GM23338 (cell line): ENCODE measurements around the gene INPP4B. TPM values are rescaled to one million over a fixed set of nuclear protein-coding genes. Genes with fewer than 3 reads are reported as not detected.

Source experiments
- ATAC-seq: fragments of 200-7000 bp; cut with Tn5 transposase; 3 replicates; pipeline ENCODE4 v1.9.1; 2020
- DNase-seq: peaks from one replicate; pipeline ENCODE4 v3.0.0-alpha.2; 2015; ENCODE audit warnings: low spot score
- H2AFZ ChIP-seq: fragments of 200-600 bp; sonication (generic); 2 replicates; pipeline ENCODE4 v1.8.0; 2016; ENCODE audit warnings: antibody characterized with exemption, mild to moderate bottlenecking, moderate library complexity
- H3F3A ChIP-seq: fragments of 200-600 bp; sonication (generic); replicated peaks from 2 replicates; pipeline ENCODE4 v1.8.0; 2017; ENCODE audit warnings: antibody characterized with exemption, mixed run types, low read depth
- H3K27ac ChIP-seq: fragments of 200-600 bp; sonication (generic); 2 replicates; pipeline ENCODE4 v1.6.1; 2016; ENCODE audit warnings: low read depth
- H3K27me3 ChIP-seq: fragments of 200-600 bp; sonication (generic); 2 replicates; pipeline ENCODE4 v1.8.0; 2016; ENCODE audit warnings: mild to moderate bottlenecking, mixed run types, moderate library complexity; ENCODE audit not compliant: insufficient read depth
- H3K36me3 ChIP-seq: fragments of 200-600 bp; sonication (generic); 2 replicates; pipeline ENCODE4 v1.8.0; 2016; ENCODE audit warnings: mild to moderate bottlenecking; ENCODE audit not compliant: insufficient read depth
- H3K4me1 ChIP-seq: fragments of 200-600 bp; sonication (generic); 2 replicates; pipeline ENCODE4 v1.8.0; 2016; ENCODE audit warnings: mild to moderate bottlenecking, moderate library complexity; ENCODE audit not compliant: insufficient read depth
- H3K4me2 ChIP-seq: fragments of 200-600 bp; sonication (generic); 2 replicates; pipeline ENCODE4 v1.7.1; 2017; ENCODE audit warnings: mixed run types
- H3K4me3 ChIP-seq: fragments of 200-600 bp; sonication (generic); 2 replicates; pipeline ENCODE4 v1.6.1; 2016; ENCODE audit warnings: mixed run types
- H3K79me2 ChIP-seq: fragments of 200-600 bp; sonication (generic); replicated peaks from 2 replicates; pipeline ENCODE4 v1.8.0; 2017; ENCODE audit warnings: mild to moderate bottlenecking; ENCODE audit not compliant: insufficient read depth
- H3K9me2 ChIP-seq: fragments of 200-600 bp; sonication (generic); 2 replicates; pipeline ENCODE4 v1.8.0; 2017; ENCODE audit not compliant: insufficient read depth
- H4K20me1 ChIP-seq: fragments of 200-600 bp; sonication (generic); replicated peaks from 2 replicates; pipeline ENCODE4 v1.8.0; 2017; ENCODE audit warnings: mild to moderate bottlenecking; ENCODE audit not compliant: insufficient read depth
- H3K27ac Mint-ChIP-seq: 2 replicates; pipeline ENCODE4 v1.8.0; 2020; ENCODE audit warnings: inconsistent platforms, mild to moderate bottlenecking, moderate library complexity, mixed read lengths
- H3K27me3 Mint-ChIP-seq: 3 replicates; pipeline ENCODE4 v1.8.0; 2022; ENCODE audit warnings: low read depth, mild to moderate bottlenecking, moderate library complexity, mixed read lengths, inconsistent platforms; ENCODE audit not compliant: insufficient read depth, poor library complexity
- H3K36me3 Mint-ChIP-seq: 3 replicates; pipeline ENCODE4 v1.8.0; 2021; ENCODE audit warnings: low read depth, mild to moderate bottlenecking, inconsistent platforms, moderate library complexity, mixed read lengths
- H3K4me1 Mint-ChIP-seq: 3 replicates; pipeline ENCODE4 v1.8.0; 2020; ENCODE audit warnings: mild to moderate bottlenecking, inconsistent platforms, mixed read lengths
- H3K4me3 Mint-ChIP-seq: 3 replicates; pipeline ENCODE4 v1.8.0; 2021; ENCODE audit warnings: moderate library complexity, mild to moderate bottlenecking, inconsistent platforms, mixed read lengths
- H3K9me3 Mint-ChIP-seq: 3 replicates; pipeline ENCODE4 v1.8.0; 2020; ENCODE audit warnings: moderate library complexity, mild to moderate bottlenecking, inconsistent platforms, mixed read lengths
- CREB1 ChIP-seq: fragments of 250-450 bp; sonication (Bioruptor Pico); IDR thresholded peaks from 2 replicates; pipeline ENCODE4 v1.5.0; 2020; ENCODE audit warnings: low read depth, mild to moderate bottlenecking, moderate library complexity
- EZH2 ChIP-seq: fragments of 200-600 bp; sonication (generic); IDR thresholded peaks from one replicate; pipeline ENCODE4 v1.8.0; 2017; ENCODE audit warnings: antibody characterized with exemption, mild to moderate bottlenecking, low read depth; ENCODE audit not compliant: unreplicated experiment
- EZH2phosphoT487 ChIP-seq: fragments of 200-600 bp; sonication (generic); IDR thresholded peaks from one replicate; pipeline ENCODE4 v1.8.1; 2018; ENCODE audit warnings: antibody characterized with exemption; ENCODE audit not compliant: unreplicated experiment
- JUNB ChIP-seq: IDR thresholded peaks from one replicate; pipeline ENCODE4 v1.6.1; 2016; ENCODE audit warnings: antibody characterized with exemption; ENCODE audit not compliant: unreplicated experiment
- NANOG ChIP-seq: IDR thresholded peaks from 2 replicates; pipeline ENCODE4 v1.6.1; 2016; ENCODE audit warnings: antibody characterized with exemption, borderline replicate concordance
- POLR2AphosphoS5 ChIP-seq: IDR thresholded peaks from 2 replicates; pipeline ENCODE4 v1.6.1; 2016; ENCODE audit warnings: antibody characterized with exemption, low read depth
- ZNF331 ChIP-seq: fragments of 250-450 bp; sonication (Bioruptor Pico); IDR thresholded peaks from 2 replicates; pipeline ENCODE4 v1.5.0; 2020; ENCODE audit warnings: low read depth, mild to moderate bottlenecking, moderate library complexity
- polyA plus RNA-seq: library from polyadenylated mRNA; unstranded; fragments of >200 nt; fragmentation: Nextera tagmentation; extraction: Ambion mirVana; gene quantifications from 2 replicates; pipeline ENCODE4 v1.2.1, GENCODE V29; 2016
- total RNA-seq: library from RNA; depleted of rRNA; stranded (reverse); fragments of >200 nt; shearing (Covaris generic); gene quantifications from 2 replicates; pipeline ENCODE4 v1.2.3, GENCODE V29; 2014
- TF ChIP-seq, protein P1 (sequence below): IDR thresholded peaks from 2 replicates; pipeline ENCODE4 v1.6.1; 2016; ENCODE audit warnings: antibody characterized with exemption
- TF ChIP-seq, protein P2 (sequence below), 2 experiments: fragments of 200-600 bp in 1 of 2; sonication (generic) in 1 of 2; conservative IDR thresholded peaks; 2 replicates each; pipeline versions ENCODE4 v1.5.1 to v1.6.1; 2016 to 2017; ENCODE audit warnings: antibody characterized with exemption in 2 of 2, low read depth in 2 of 2, mild to moderate bottlenecking in 2 of 2, moderate library complexity in 1 of 2
- TF ChIP-seq, protein P3 (sequence below): IDR thresholded peaks from one replicate; pipeline ENCODE4 v1.6.1; 2018; ENCODE audit warnings: antibody characterized with exemption; ENCODE audit not compliant: unreplicated experiment

INPP4B gene
- total and polyA plus RNA-seq, 2 experiments from 2014 or later: 0.11 to 0.14 TPM

DNA sequence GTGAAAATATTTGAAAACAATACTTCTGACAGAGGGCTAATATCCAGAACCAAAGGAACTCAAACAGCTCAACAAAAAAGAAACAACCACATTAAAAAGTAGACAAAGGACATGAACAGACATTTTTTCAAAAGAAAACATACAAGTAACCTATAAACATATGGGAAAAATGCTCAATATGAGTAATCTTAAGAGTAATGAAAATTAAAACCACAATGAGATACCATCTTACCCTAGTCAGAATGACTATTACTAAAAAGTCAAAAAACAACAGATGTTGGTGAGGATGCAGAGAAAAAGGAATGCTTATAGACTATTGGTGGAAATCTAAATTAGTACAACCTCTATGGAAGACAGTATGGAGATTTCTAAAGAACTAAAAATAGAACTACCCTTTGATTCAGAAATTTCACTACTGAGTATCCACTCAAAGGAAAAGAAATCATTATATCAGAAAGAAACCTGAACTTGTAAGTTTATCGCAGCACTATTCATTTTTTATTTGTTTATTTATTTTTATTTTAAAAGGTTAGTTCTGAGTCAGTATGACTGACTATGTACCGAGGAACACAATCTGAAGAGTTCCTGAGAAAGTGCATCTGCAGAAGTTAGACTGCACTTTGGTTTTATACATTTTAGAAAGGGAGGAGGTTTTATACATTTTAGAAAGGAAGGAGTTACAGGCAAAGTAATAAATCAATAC, 231.3 kb downstream of the INPP4B start:
- no peak for DNase-seq
- no peaks in the 10 kb centered on the region for H3K9me3 Mint-ChIP-seq
- ATAC-seq: no peak
- Histone ChIP-seq H2AFZ (no peak overlapping the region), H3K4me1 (no peaks in the 10 kb centered on the region), H3F3A (no peaks in the 10 kb centered on the region), H3K27ac (no peak overlapping the region), H3K4me2 (no peak overlapping the region), H3K9me2 (no peaks in the 10 kb centered on the region; the same call in 1 of the 2 replicates), H4K20me1 (no peaks in the 10 kb centered on the region), H3K36me3 (no peaks in the 10 kb centered on the region), H3K4me3 (no peak overlapping the region), H3K27me3 (no peaks in the 10 kb centered on the region), H3K79me2 (no peaks in the 10 kb centered on the region)
- TF ChIP-seq ZNF331 (CRISPR knock-in tag) (no peak), EZH2phosphoT487 (no peak), NANOG (no peak), POLR2AphosphoS5 (no peak), JUNB (no peak), EZH2 (no peak), CREB1 (CRISPR knock-in tag) (no peak)
- TF ChIP-seq, protein P1, sequence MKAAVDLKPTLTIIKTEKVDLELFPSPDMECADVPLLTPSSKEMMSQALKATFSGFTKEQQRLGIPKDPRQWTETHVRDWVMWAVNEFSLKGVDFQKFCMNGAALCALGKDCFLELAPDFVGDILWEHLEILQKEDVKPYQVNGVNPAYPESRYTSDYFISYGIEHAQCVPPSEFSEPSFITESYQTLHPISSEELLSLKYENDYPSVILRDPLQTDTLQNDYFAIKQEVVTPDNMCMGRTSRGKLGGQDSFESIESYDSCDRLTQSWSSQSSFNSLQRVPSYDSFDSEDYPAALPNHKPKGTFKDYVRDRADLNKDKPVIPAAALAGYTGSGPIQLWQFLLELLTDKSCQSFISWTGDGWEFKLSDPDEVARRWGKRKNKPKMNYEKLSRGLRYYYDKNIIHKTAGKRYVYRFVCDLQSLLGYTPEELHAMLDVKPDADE: no peak
- TF ChIP-seq, protein P2, sequence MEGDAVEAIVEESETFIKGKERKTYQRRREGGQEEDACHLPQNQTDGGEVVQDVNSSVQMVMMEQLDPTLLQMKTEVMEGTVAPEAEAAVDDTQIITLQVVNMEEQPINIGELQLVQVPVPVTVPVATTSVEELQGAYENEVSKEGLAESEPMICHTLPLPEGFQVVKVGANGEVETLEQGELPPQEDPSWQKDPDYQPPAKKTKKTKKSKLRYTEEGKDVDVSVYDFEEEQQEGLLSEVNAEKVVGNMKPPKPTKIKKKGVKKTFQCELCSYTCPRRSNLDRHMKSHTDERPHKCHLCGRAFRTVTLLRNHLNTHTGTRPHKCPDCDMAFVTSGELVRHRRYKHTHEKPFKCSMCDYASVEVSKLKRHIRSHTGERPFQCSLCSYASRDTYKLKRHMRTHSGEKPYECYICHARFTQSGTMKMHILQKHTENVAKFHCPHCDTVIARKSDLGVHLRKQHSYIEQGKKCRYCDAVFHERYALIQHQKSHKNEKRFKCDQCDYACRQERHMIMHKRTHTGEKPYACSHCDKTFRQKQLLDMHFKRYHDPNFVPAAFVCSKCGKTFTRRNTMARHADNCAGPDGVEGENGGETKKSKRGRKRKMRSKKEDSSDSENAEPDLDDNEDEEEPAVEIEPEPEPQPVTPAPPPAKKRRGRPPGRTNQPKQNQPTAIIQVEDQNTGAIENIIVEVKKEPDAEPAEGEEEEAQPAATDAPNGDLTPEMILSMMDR (conservative IDR thresholded peaks at IDR 0.05; ENCODE audit: low read depth in 2 of 2): no peak
- TF ChIP-seq, protein P3, sequence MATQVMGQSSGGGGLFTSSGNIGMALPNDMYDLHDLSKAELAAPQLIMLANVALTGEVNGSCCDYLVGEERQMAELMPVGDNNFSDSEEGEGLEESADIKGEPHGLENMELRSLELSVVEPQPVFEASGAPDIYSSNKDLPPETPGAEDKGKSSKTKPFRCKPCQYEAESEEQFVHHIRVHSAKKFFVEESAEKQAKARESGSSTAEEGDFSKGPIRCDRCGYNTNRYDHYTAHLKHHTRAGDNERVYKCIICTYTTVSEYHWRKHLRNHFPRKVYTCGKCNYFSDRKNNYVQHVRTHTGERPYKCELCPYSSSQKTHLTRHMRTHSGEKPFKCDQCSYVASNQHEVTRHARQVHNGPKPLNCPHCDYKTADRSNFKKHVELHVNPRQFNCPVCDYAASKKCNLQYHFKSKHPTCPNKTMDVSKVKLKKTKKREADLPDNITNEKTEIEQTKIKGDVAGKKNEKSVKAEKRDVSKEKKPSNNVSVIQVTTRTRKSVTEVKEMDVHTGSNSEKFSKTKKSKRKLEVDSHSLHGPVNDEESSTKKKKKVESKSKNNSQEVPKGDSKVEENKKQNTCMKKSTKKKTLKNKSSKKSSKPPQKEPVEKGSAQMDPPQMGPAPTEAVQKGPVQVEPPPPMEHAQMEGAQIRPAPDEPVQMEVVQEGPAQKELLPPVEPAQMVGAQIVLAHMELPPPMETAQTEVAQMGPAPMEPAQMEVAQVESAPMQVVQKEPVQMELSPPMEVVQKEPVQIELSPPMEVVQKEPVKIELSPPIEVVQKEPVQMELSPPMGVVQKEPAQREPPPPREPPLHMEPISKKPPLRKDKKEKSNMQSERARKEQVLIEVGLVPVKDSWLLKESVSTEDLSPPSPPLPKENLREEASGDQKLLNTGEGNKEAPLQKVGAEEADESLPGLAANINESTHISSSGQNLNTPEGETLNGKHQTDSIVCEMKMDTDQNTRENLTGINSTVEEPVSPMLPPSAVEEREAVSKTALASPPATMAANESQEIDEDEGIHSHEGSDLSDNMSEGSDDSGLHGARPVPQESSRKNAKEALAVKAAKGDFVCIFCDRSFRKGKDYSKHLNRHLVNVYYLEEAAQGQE: no peak
- 0 out of 3 replicates have a peak, but pooled peaks cover 3% of the 10 kb centered on the region for H3K4me1 Mint-ChIP-seq
- no peaks in the 10 kb centered on the region; the same call in 2 of the 3 replicates for H3K36me3 Mint-ChIP-seq
- H3K4me3 Mint-ChIP-seq: no peak overlapping the region
- no peak overlapping the region for H3K27ac Mint-ChIP-seq
- no peaks in the 10 kb centered on the region for H3K27me3 Mint-ChIP-seq
